HepG2 (cell line): ENCODE results near the gene KCND2.

ENCODE experiments used
- FOXM1 ChIP-seq: sonication (generic); formaldehyde crosslinking; IDR thresholded peaks from 2 replicates; pipeline ENCODE4 v1.5.0; 2020; ENCODE audit warnings: missing genetic modification reagents
- HDAC6 ChIP-seq: fragments of 200-600 bp; sonication (generic); IDR thresholded peaks from 2 replicates; pipeline ENCODE4 v1.7.0; 2017; ENCODE audit warnings: mild to moderate bottlenecking, antibody characterized with exemption, low read length, low read depth
- HMG20B ChIP-seq: conservative IDR thresholded peaks from 2 replicates; pipeline ENCODE4 v1.6.1; 2016; ENCODE audit warnings: missing genetic modification reagents, missing compliant biosample characterization
- KAT7 ChIP-seq: IDR thresholded peaks from 2 replicates; pipeline ENCODE4 v1.6.1; 2018; ENCODE audit warnings: borderline replicate concordance, missing compliant biosample characterization
- MYC ChIP-seq: sonication (generic); formaldehyde crosslinking; IDR thresholded peaks from 2 replicates; pipeline ENCODE4 v1.9.0; 2021; ENCODE audit warnings: missing genetic modification reagents, borderline replicate concordance
- ZNF124 ChIP-seq: sonication (generic); formaldehyde crosslinking; IDR thresholded peaks from 2 replicates; pipeline ENCODE4 v1.4.0; 2020; ENCODE audit warnings: missing genetic modification reagents
- ZNF780A ChIP-seq: sonication (generic); formaldehyde crosslinking; IDR thresholded peaks from 2 replicates; pipeline ENCODE4 v1.8.0; 2022; ENCODE audit warnings: mild to moderate bottlenecking, missing genetic modification reagents, moderate library complexity
- TF ChIP-seq, protein P1 (sequence below): sonication (generic); formaldehyde crosslinking; IDR thresholded peaks from 2 replicates; pipeline ENCODE4 v1.5.0; 2020; ENCODE audit warnings: mild to moderate bottlenecking, missing genetic modification reagents, moderate library complexity
- TF ChIP-seq, protein P2 (sequence below), 2 experiments: fragments of 450-650 bp in 1 of 2; sonication (generic) in 1 of 2; formaldehyde crosslinking in 1 of 2; IDR thresholded peaks; 2 replicates each; pipeline versions ENCODE4 v1.6.1 to v1.8.0; 2016 to 2022; ENCODE audit warnings: antibody characterized with exemption in 1 of 2, mild to moderate bottlenecking in 1 of 2, missing genetic modification reagents in 1 of 2
- TF ChIP-seq, protein P3 (sequence below): sonication (generic); formaldehyde crosslinking; conservative IDR thresholded peaks from 2 replicates; pipeline ENCODE4 v1.4.0; 2020; ENCODE audit warnings: missing genetic modification reagents
- TF ChIP-seq, protein P4 (sequence below): sonication (generic); formaldehyde crosslinking; IDR thresholded peaks from 2 replicates; pipeline ENCODE4 v1.4.0; 2020; ENCODE audit warnings: missing genetic modification reagents

DNA sequence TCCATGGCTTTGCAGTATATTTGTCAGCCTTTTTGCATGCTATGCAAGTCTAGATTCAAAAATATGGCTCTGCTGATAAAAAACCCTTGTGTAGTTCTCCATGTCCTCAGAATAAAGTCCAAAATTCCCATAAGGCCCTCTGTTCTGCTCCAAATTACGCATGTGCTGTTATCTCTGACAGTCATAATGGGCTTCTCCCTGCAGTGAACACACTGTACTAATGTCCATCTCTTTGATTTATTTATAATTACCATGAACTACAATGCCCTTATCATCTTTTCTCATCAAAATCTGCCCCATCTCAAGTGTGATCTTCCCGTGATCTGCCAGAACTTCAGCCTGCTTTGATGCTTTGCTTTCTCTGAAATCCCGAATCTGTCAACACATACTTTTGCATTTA is 497.2 kb downstream of the KCND2 start:
- TF ChIP-seq MYC (CRISPR knock-in tag) (no peak), HDAC6 (no peak), FOXM1 (CRISPR knock-in tag) (no peak), KAT7 (CRISPR knock-in tag) (no peak), ZNF124 (no peak), ZNF780A (no peak), HMG20B (CRISPR knock-in tag) (no peak)
- TF ChIP-seq, protein P1, sequence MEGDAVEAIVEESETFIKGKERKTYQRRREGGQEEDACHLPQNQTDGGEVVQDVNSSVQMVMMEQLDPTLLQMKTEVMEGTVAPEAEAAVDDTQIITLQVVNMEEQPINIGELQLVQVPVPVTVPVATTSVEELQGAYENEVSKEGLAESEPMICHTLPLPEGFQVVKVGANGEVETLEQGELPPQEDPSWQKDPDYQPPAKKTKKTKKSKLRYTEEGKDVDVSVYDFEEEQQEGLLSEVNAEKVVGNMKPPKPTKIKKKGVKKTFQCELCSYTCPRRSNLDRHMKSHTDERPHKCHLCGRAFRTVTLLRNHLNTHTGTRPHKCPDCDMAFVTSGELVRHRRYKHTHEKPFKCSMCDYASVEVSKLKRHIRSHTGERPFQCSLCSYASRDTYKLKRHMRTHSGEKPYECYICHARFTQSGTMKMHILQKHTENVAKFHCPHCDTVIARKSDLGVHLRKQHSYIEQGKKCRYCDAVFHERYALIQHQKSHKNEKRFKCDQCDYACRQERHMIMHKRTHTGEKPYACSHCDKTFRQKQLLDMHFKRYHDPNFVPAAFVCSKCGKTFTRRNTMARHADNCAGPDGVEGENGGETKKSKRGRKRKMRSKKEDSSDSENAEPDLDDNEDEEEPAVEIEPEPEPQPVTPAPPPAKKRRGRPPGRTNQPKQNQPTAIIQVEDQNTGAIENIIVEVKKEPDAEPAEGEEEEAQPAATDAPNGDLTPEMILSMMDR, result no peak
- TF ChIP-seq, protein P2, sequence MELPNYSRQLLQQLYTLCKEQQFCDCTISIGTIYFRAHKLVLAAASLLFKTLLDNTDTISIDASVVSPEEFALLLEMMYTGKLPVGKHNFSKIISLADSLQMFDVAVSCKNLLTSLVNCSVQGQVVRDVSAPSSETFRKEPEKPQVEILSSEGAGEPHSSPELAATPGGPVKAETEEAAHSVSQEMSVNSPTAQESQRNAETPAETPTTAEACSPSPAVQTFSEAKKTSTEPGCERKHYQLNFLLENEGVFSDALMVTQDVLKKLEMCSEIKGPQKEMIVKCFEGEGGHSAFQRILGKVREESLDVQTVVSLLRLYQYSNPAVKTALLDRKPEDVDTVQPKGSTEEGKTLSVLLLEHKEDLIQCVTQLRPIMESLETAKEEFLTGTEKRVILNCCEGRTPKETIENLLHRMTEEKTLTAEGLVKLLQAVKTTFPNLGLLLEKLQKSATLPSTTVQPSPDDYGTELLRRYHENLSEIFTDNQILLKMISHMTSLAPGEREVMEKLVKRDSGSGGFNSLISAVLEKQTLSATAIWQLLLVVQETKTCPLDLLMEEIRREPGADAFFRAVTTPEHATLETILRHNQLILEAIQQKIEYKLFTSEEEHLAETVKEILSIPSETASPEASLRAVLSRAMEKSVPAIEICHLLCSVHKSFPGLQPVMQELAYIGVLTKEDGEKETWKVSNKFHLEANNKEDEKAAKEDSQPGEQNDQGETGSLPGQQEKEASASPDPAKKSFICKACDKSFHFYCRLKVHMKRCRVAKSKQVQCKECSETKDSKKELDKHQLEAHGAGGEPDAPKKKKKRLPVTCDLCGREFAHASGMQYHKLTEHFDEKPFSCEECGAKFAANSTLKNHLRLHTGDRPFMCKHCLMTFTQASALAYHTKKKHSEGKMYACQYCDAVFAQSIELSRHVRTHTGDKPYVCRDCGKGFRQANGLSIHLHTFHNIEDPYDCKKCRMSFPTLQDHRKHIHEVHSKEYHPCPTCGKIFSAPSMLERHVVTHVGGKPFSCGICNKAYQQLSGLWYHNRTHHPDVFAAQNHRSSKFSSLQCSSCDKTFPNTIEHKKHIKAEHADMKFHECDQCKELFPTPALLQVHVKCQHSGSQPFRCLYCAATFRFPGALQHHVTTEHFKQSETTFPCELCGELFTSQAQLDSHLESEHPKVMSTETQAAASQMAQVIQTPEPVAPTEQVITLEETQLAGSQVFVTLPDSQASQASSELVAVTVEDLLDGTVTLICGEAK (IDR thresholded peaks at IDR 0.05), result no peak
- TF ChIP-seq, protein P2 (CRISPR knock-in tag; IDR thresholded peaks at IDR 0.05), result no peak
- TF ChIP-seq, protein P3, sequence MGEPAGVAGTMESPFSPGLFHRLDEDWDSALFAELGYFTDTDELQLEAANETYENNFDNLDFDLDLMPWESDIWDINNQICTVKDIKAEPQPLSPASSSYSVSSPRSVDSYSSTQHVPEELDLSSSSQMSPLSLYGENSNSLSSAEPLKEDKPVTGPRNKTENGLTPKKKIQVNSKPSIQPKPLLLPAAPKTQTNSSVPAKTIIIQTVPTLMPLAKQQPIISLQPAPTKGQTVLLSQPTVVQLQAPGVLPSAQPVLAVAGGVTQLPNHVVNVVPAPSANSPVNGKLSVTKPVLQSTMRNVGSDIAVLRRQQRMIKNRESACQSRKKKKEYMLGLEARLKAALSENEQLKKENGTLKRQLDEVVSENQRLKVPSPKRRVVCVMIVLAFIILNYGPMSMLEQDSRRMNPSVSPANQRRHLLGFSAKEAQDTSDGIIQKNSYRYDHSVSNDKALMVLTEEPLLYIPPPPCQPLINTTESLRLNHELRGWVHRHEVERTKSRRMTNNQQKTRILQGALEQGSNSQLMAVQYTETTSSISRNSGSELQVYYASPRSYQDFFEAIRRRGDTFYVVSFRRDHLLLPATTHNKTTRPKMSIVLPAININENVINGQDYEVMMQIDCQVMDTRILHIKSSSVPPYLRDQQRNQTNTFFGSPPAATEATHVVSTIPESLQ (CRISPR knock-in tag), result no peak
- TF ChIP-seq, protein P4, sequence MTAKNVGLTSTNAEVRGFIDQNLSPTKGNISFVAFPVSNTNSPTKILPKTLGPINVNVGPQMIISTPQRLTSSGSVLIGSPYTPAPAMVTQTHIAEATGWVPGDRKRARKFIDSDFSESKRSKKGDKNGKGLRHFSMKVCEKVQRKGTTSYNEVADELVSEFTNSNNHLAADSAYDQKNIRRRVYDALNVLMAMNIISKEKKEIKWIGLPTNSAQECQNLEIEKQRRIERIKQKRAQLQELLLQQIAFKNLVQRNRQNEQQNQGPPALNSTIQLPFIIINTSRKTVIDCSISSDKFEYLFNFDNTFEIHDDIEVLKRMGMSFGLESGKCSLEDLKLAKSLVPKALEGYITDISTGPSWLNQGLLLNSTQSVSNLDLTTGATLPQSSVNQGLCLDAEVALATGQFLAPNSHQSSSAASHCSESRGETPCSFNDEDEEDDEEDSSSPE, result no peak
